AG09319 (cell line): ENCODE results near the gene LOC101059915.
"Not testable (repeated sequence)": the region's sequence is repeated elsewhere in the genome, so short reads cannot be mapped to it uniquely, and the experiment has no call there.

ENCODE experiments used
- DNase-seq: peaks from one replicate; pipeline ENCODE4 v3.0.0-alpha.2; 2010; ENCODE audit warnings: low read depth; ENCODE audit errors: extremely low read depth
- CTCF ChIP-seq: IDR thresholded peaks from 2 replicates; pipeline ENCODE4 v1.5.1; 2011; ENCODE audit warnings: low read depth, mild to moderate bottlenecking, inconsistent platforms, low read length, moderate library complexity

LOC101059915 gene

GRCh38 chrX:71660562-71661416, 6.6 kb upstream of the LOC101059915 start:
- no peak for DNase-seq
- no peak for TF ChIP-seq CTCF

GRCh38 chrX:71661919-71662318, 5.4 kb upstream of the LOC101059915 start:
- TF ChIP-seq CTCF: no peak
- no peak for DNase-seq

DNA sequence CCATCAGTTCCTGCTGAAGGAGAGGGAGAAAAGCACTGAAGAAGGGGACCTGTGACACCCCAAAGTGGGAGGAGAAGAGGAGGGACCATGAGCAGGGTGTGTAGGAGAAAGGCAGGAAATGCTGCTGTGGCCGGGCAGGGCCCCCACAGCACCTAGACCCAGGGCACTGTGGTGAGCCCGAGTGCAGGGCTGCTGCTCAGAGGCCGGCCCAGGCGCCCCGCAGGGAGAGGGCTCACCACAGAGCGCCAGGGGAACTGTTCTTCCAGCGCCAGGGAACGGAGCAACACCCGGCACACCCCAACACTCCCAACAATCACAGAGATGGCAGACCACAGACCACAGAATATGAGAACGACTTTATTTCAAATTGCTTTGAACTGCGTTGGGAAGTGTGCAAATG, 4.7 kb upstream of the LOC101059915 start:
- DNase-seq: not testable (repeated sequence)

DNA sequence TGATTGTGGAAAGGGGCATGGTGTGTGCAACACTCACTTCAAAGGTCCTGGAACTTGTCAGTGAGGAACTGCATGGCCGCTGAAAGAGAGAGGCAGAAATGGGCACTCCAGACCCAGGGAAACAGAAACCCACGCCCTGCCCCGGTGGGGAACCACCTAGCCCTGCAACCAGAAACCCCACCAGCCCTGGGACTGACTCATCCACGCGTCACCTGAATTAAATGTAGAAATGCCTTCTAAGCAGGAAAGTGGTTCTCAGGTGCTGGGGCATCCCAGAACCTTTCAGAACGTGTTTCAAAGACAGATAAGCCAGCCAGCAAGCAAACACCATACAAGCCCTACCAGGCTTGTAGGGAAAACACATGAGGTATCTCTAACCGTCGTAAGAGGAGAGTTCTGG, 4.1 kb upstream of the LOC101059915 start:
- not testable (repeated sequence) for DNase-seq

DNA sequence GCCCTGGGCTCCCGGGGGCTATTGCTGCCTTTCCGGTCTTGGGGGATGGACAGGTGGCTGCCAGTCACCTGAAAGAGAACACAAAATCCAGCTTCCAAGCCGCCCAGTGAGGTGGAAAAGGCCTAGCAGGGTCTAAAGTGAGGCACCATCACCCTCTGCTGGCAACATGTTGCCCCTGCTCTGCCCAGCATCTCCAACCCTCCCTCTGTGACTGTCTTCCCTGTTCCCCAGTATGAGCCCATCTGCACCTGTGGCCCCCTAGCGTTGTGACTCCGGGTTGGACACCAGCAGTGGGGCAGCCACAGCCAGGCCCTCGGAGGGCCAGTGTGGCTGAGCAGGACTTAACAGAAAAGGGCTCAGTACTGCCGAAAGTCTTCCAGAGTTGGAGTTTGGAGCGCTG, 3.1 kb upstream of the LOC101059915 start:
- DNase-seq: not testable (repeated sequence)

- no peak for DNase-seq
- no peak for TF ChIP-seq CTCF
Observed at GRCh38 chrX:71664889-71665491, 2.4 kb upstream of the LOC101059915 start.

GRCh38 chrX:71665747-71666146, 1.6 kb upstream of the LOC101059915 start:
- no peak for DNase-seq
- no peak for TF ChIP-seq CTCF

DNA sequence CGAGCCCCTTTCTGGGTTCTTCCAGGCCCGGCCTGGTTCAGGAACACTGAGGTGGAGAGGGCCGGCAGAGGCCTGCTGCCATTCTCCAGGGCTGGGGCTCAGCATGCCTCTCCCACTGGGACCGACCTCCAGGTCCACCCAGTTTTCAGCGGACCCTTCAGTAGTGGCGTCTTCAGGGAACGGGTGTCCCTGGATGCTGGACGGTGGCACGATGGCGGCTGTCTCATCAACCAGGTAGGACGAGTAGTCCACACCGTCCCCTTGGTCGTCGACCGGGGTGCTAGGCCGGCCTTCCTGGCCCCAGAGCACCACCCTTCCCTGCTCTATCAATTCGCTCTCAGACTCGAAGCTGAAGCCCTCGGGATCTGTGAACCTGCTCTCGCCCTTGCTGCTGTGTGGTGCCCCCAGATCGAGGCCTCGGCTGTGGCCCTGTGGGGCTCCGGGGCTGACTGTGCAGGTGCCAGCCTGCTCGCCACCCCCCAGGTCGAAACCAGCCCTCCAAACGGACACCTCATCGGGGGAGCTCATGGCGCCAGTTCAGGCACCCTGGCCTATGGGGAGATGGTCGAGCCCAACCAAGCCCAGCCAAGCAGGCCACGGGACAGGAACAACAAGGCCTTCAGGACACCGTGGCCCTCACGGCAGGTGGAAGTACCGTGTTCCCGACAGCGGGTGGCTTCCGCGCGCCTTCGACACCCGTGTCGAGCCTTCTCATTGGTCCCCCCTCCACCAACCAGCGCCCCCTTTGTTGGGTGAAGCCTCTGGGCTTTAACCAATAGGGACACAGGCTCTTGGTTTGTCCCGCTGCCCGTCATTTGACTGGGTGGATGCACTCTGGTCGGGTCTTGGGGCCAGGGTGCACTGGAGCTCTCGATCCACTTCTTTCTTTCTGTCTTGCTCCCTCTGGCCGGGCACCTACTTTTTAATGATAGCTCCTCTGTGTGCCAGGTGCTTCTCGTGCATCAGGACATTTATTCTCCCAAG, 814 bp upstream of the LOC101059915 start:
- DNase-seq: no peak
- no peak for TF ChIP-seq CTCF
